ENCODE results near the gene PIAS1. TPM values are rescaled to one million over a fixed set of nuclear protein-coding genes. Genes with fewer than 3 reads are reported as not detected.

PIAS1 gene
- total and polyA plus RNA-seq, 9 of the 15 experiments (the other 6 are each of a cell fraction or from before 2014, with no cell fraction given), result 18.0 to 59.1 (median 28.5) TPM

- H2AFZ ChIP-seq (ENCODE audit: low read depth, low read length), result no peak overlapping the region
- intact Hi-C loops (cut with micrococcal nuclease) (loop anchor here (5.0 kb wide), 1 partner anchor 353 kb away; no protein-coding TSS in a partner anchor), in situ Hi-C loops (cut with MboI) (no loop called here)
- H3K9me1 ChIP-seq (ENCODE audit: control insufficient read depth, insufficient read depth, low read length), result peaks cover 9% of the 10 kb centered on the region
- FAIRE-seq (no peak), ATAC-seq (no peak), DNase-seq (ENCODE audit: extremely low read depth in 1 of 4, low spot score in 3 of 4) (no peak)
- H3K36me3 ChIP-seq (ENCODE audit: control insufficient read depth, insufficient read depth, low read length), result peaks cover 87% of the 10 kb centered on the region
- WGBS (ENCODE audit: insufficient coverage, low coverage, missing lambda C conversion rate), result 96% methylated on average over 6 of the region's 6 CpGs
- no peak overlapping the region for H3K4me2 ChIP-seq (ENCODE audit: insufficient read depth, low read length)
- peaks cover 19% of the 10 kb centered on the region for H4K20me1 ChIP-seq (replicated peaks; ENCODE audit: control insufficient read depth, insufficient read depth, low read length)
- no peak overlapping the region for H3K27ac ChIP-seq (ENCODE audit: extremely low read depth, low read depth, low read length)
- peaks cover 62% of the 10 kb centered on the region for H3K79me2 ChIP-seq (ENCODE audit: control insufficient read depth, insufficient read depth, low read length)
- CTCF ChIA-PET (ENCODE audit: low intra/inter-chr PET ratio), result no interaction called here
- no peak overlapping the region for H3K9ac ChIP-seq (ENCODE audit: insufficient read depth in 1 of 2, low read depth in 2 of 2, low read length in 2 of 2)
- no peak overlapping the region for H3K4me3 ChIP-seq
- H3K27me3 ChIP-seq (ENCODE audit: control insufficient read depth in 2 of 2, insufficient read depth in 2 of 2, low read length in 2 of 2), result no peaks in the 10 kb centered on the region
- POLR2A ChIA-PET, result interaction anchor here (0.6 kb wide), 1 partner anchor 314 kb away, joined by 4 read pairs; no protein-coding TSS in a partner anchor
- no TSS peak for BruUV-seq (replicated peaks)
- TF ChIP-seq ZNF77 (CRISPR knock-in tag; IDR thresholded peaks at IDR 0.05), result no peak
- TF ChIP-seq NR2F6 (CRISPR knock-in tag; IDR thresholded peaks at IDR 0.05), result no peak
- no peak for TF ChIP-seq ZNF24 (IDR thresholded peaks at IDR 0.05)
- TF ChIP-seq CBX3 (IDR thresholded peaks at IDR 0.05; ENCODE audit: borderline replicate concordance in 1 of 2, low read length in 2 of 2), result no peak
- no peak for TF ChIP-seq SRF (CRISPR knock-in tag; IDR thresholded peaks at IDR 0.05)
- no peaks in the 10 kb centered on the region for H3K9me3 ChIP-seq (replicated peaks; ENCODE audit: control insufficient read depth, insufficient read depth, low read depth, low read length)
- peaks cover 0 to 19% of the 10 kb centered on the region in 2 experiments; a peak in 3 of 5 replicates for H3K4me1 ChIP-seq (replicated peaks in 1 of 2; ENCODE audit: control insufficient read depth in 2 of 2, insufficient read depth in 2 of 2, low read length in 2 of 2)
Observed at GRCh38 chr15:68214838-68215254, 160.7 kb downstream of the PIAS1 start.

GRCh38 chr15:68217341-68217740 is 163.2 kb downstream of the PIAS1 start:
- no peaks in the 10 kb centered on the region for H3K9me3 ChIP-seq (replicated peaks; ENCODE audit: control insufficient read depth, insufficient read depth, low read depth, low read length)
- TF ChIP-seq ARHGAP35 (IDR thresholded peaks at IDR 0.05; ENCODE audit: partially characterized antibody), result no peak
- TF ChIP-seq NFRKB (IDR thresholded peaks at IDR 0.05; ENCODE audit: low read depth), result no peak
- no peak for TF ChIP-seq ZNF586 (CRISPR knock-in tag; conservative IDR thresholded peaks at IDR 0.05)
- TF ChIP-seq HNRNPUL1 (IDR thresholded peaks at IDR 0.05; ENCODE audit: low read length), result no peak
- no peak for TF ChIP-seq FOXA1 (IDR thresholded peaks at IDR 0.05; ENCODE audit: borderline replicate concordance)
- TF ChIP-seq ZNF830 (CRISPR knock-in tag; IDR thresholded peaks at IDR 0.05), result no peak
- no peak for TF ChIP-seq TEAD1 (CRISPR knock-in tag; IDR thresholded peaks at IDR 0.05)
- TF ChIP-seq NCOA2 (IDR thresholded peaks at IDR 0.05; ENCODE audit: partially characterized antibody in 2 of 2), result no peak
- no peak overlapping the region for H3K4me2 ChIP-seq (ENCODE audit: insufficient read depth, low read length)
- no TSS peak for BruUV-seq (replicated peaks)
- CTCF ChIA-PET (ENCODE audit: low intra/inter-chr PET ratio), result no interaction called here
- intact Hi-C loops (cut with micrococcal nuclease) (no loop called here), in situ Hi-C loops (cut with MboI) (no loop called here)
- no peak overlapping the region for H3K4me3 ChIP-seq
- H3K27ac ChIP-seq (ENCODE audit: extremely low read depth, low read depth, low read length), result no peak overlapping the region
- ATAC-seq (no peak), DNase-seq (ENCODE audit: extremely low read depth in 1 of 4, low spot score in 3 of 4) (no peak), FAIRE-seq (no peak)
- POLR2A ChIA-PET, result no interaction called here
- H3K4me1 ChIP-seq (replicated peaks in 1 of 2; ENCODE audit: control insufficient read depth in 2 of 2, insufficient read depth in 2 of 2, low read length in 2 of 2), result peaks cover 0 to 13% of the 10 kb centered on the region in 2 experiments; a peak in 3 of 5 replicates
- peaks cover 73% of the 10 kb centered on the region for H3K36me3 ChIP-seq (ENCODE audit: control insufficient read depth, insufficient read depth, low read length)
- H3K27me3 ChIP-seq (ENCODE audit: control insufficient read depth in 2 of 2, insufficient read depth in 2 of 2, low read length in 2 of 2), result no peaks in the 10 kb centered on the region
- no peak overlapping the region for H2AFZ ChIP-seq (ENCODE audit: low read depth, low read length)
- WGBS (ENCODE audit: insufficient coverage, low coverage, missing lambda C conversion rate), result 85% methylated on average over 4 of the region's 4 CpGs
- peaks cover 9% of the 10 kb centered on the region for H4K20me1 ChIP-seq (replicated peaks; ENCODE audit: control insufficient read depth, insufficient read depth, low read length)
- H3K9ac ChIP-seq (ENCODE audit: insufficient read depth in 1 of 2, low read depth in 2 of 2, low read length in 2 of 2), result no peak overlapping the region
- H3K9me1 ChIP-seq (ENCODE audit: control insufficient read depth, insufficient read depth, low read length), result peaks cover 10% of the 10 kb centered on the region
- peaks cover 62% of the 10 kb centered on the region for H3K79me2 ChIP-seq (ENCODE audit: control insufficient read depth, insufficient read depth, low read length)

Data from K562 (cell line).